Measurements from ENCODE around the gene CENPM.

Gene CENPM

DNA sequence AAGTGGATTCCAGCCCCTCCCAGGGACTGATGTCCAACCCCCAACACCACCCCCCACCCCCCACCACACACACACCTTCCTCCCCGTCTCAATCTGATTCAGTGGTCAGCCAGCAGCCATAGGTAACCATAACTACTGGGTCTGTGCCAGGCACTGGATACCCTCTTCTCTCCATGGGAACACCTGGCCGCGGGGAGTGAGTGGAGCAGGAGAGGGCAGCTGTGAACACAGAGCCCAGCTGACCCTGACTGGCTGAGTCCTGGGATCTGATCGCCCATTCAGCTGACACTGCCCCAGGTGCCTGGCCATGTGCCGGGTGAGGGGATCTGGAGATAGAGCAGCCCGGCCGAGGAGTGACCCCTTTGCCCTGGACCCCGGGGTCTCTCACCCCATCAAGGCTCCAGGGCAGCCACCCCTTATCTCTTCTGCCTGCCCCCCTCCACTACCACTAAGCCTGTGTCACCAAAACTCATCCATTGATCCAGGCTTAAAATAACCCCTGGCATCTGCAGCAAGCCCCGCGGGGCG lies 29.5 kb downstream of the CENPM start:
- H3K9me3 ChIP-seq (ENCODE audit: control insufficient read depth in 1 of 2, low read length in 2 of 2), result no peaks in the 10 kb centered on the region
- no peak overlapping the region for H3K27ac ChIP-seq (ENCODE audit: low read length)
- peaks cover 35% of the 10 kb centered on the region for H3K27me3 ChIP-seq (ENCODE audit: low read depth, low read length)
- H3K4me3 ChIP-seq (ENCODE audit: low read depth in 1 of 2, low read length in 2 of 2), result no peak overlapping the region
- H3K36me3 ChIP-seq (ENCODE audit: control insufficient read depth in 1 of 2, insufficient read depth in 2 of 2, low read length in 2 of 2), result no peaks in the 10 kb centered on the region
- peaks cover 0 to 31% of the 10 kb centered on the region in 2 donors for H3K4me1 ChIP-seq (ENCODE audit: control insufficient read depth in 1 of 2, insufficient read depth in 2 of 2, low read length in 2 of 2)

DNA sequence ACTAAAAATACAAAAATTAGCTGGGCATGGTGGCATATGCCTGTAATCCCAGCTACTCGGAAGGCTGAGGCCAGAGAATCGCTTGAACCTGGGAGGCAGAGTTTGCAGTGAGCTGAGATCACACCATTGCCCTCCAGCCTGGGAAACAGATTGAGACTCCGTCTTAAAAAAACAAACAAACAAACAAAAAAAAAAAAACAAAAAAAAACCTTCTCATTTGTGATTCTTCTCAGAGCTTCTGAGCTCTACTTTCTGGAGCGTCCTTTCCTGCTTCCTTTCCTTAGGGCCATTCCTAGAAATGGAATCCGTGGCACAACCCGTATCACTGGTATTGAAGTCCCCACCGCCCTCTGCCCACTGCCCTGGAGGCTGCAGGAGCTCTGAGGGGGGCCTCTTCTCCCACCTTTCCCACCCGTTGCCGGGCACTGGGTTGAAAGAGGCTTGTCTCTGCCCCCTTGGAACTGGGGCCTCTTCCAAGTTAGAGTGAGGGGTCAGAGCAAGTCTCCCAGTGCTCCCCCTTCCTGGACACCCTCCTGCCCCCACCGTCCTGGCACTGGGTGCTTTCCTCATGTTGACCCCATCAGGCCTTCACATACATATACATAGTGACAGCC lies 30.1 kb downstream of the CENPM start:
- Histone ChIP-seq H3K36me3 (ENCODE audit: control insufficient read depth in 1 of 2, insufficient read depth in 2 of 2, low read length in 2 of 2) (no peaks in the 10 kb centered on the region), H3K9me3 (ENCODE audit: control insufficient read depth in 1 of 2, low read length in 2 of 2) (no peaks in the 10 kb centered on the region), H3K27me3 (ENCODE audit: low read depth, low read length) (peaks cover 41% of the 10 kb centered on the region), H3K4me1 (ENCODE audit: control insufficient read depth in 1 of 2, insufficient read depth in 2 of 2, low read length in 2 of 2) (peaks cover 0 to 31% of the 10 kb centered on the region in 2 donors), H3K4me3 (ENCODE audit: low read depth in 1 of 2, low read length in 2 of 2) (no peak overlapping the region), H3K27ac (ENCODE audit: low read length) (no peak overlapping the region)

DNA sequence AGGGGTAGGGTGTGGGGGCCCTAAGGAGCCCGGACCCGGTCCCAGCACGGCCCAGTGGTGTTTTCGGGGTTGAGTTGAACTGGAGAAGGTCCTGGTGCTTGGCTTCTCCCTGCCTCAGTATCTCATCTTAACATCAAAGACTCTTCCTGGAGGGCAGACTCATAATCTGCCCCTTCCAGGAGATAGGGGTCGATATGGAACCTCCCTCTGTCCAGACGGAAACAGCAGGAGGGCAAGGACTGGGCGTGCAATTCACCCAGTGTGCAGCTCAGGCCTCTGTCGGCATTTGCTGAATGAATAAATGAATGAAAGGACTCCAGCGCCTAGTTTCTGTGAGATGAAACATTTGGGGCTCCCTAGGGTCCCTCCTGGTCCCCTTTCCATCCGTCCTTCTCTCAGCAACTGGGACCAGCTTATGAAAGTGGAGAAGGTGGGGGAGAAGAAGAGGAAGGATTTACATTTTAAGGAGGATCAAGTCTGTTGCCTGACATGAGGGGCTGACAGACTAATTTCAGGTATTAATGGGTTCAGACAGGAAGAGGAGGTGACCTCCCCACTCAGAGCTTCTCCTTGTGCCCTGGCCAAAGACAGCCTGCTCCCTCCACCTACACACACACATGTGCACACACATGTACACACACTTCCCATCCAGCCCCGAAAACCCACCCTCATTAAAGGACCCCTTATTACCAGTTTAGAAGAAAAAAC lies 31.0 kb downstream of the CENPM start:
- H3K27me3 ChIP-seq (ENCODE audit: low read depth, low read length), result peaks cover 50% of the 10 kb centered on the region
- H3K4me1 ChIP-seq (ENCODE audit: control insufficient read depth in 1 of 2, insufficient read depth in 2 of 2, low read length in 2 of 2), result peaks cover 0 to 35% of the 10 kb centered on the region in 2 donors
- H3K9me3 ChIP-seq (ENCODE audit: control insufficient read depth in 1 of 2, low read length in 2 of 2), result no peaks in the 10 kb centered on the region
- no peak overlapping the region for H3K27ac ChIP-seq (ENCODE audit: low read length)
- no peak overlapping the region for H3K4me3 ChIP-seq (ENCODE audit: low read depth in 1 of 2, low read length in 2 of 2)
- H3K36me3 ChIP-seq (ENCODE audit: control insufficient read depth in 1 of 2, insufficient read depth in 2 of 2, low read length in 2 of 2), result no peaks in the 10 kb centered on the region

- H3K27me3 ChIP-seq (ENCODE audit: low read depth, low read length), result peaks cover 57% of the 10 kb centered on the region
- peaks cover 0 to 39% of the 10 kb centered on the region in 2 donors for H3K4me1 ChIP-seq (ENCODE audit: control insufficient read depth in 1 of 2, insufficient read depth in 2 of 2, low read length in 2 of 2)
- H3K36me3 ChIP-seq (ENCODE audit: control insufficient read depth in 1 of 2, insufficient read depth in 2 of 2, low read length in 2 of 2), result no peaks in the 10 kb centered on the region
- H3K27ac ChIP-seq (ENCODE audit: low read length), result no peak within 1 kb of the TSS
- H3K9me3 ChIP-seq (ENCODE audit: control insufficient read depth in 1 of 2, low read length in 2 of 2), result no peaks in the 10 kb centered on the region
- H3K4me3 ChIP-seq (ENCODE audit: low read depth in 1 of 2, low read length in 2 of 2), result peak within 1 kb of the TSS in 1 of 2 donors; percentile 38
Measured at GRCh38 chr22:41915035-41915785, 31.7 kb downstream of the CENPM start, which contains the start of gene SHISA8. Gene SHISA8, minus strand, starts transcription at chr22:41915074. Its CDS starts 407 bp downstream, at chr22:41914667.

DNA sequence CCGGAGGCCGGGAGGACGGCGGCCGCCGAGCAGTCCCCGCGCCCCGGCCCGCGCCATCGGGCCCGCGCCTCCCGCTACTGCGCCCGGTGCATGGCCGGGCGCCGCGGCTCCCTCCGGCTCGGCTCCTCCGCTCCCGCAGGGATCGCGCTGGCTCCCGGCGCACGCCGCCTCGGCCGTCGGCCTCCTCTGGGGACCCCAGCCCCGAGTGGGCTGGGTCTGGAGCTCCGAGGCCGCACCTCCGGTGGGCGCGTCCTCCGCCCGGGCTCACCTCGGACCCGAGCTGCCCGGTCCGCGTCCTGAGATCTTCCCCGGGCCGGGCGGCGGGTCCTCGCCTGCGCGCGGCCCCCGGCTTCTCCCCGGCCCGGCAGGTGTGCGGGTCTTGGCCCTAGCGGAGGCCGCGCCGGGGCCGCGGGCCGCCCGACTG lies 32.3 kb downstream of the CENPM start:
- H3K27ac ChIP-seq (ENCODE audit: low read length), result no peak overlapping the region
- no peaks in the 10 kb centered on the region for H3K36me3 ChIP-seq (ENCODE audit: control insufficient read depth in 1 of 2, insufficient read depth in 2 of 2, low read length in 2 of 2)
- H3K27me3 ChIP-seq (ENCODE audit: low read depth, low read length), result peaks cover 57% of the 10 kb centered on the region
- H3K9me3 ChIP-seq (ENCODE audit: control insufficient read depth in 1 of 2, low read length in 2 of 2), result no peaks in the 10 kb centered on the region
- H3K4me1 ChIP-seq (ENCODE audit: control insufficient read depth in 1 of 2, insufficient read depth in 2 of 2, low read length in 2 of 2), result peaks cover 0 to 39% of the 10 kb centered on the region in 2 donors
- peak overlapping the region in 1 of 2 donors; percentile 38 for H3K4me3 ChIP-seq (ENCODE audit: low read depth in 1 of 2, low read length in 2 of 2)

GRCh38 chr22:41913842-41914534 lies 33.0 kb downstream of the CENPM start:
- Histone ChIP-seq H3K27ac (ENCODE audit: low read length) (no peak overlapping the region), H3K27me3 (ENCODE audit: low read depth, low read length) (peaks cover 58% of the 10 kb centered on the region), H3K9me3 (ENCODE audit: control insufficient read depth in 1 of 2, low read length in 2 of 2) (no peaks in the 10 kb centered on the region), H3K4me1 (ENCODE audit: control insufficient read depth in 1 of 2, insufficient read depth in 2 of 2, low read length in 2 of 2) (peaks cover 0 to 36% of the 10 kb centered on the region in 2 donors), H3K4me3 (ENCODE audit: low read depth in 1 of 2, low read length in 2 of 2) (no peak overlapping the region), H3K36me3 (ENCODE audit: control insufficient read depth in 1 of 2, insufficient read depth in 2 of 2, low read length in 2 of 2) (no peaks in the 10 kb centered on the region)

- Histone ChIP-seq H3K4me3 (ENCODE audit: low read depth in 1 of 2, low read length in 2 of 2) (no peak overlapping the region), H3K27ac (ENCODE audit: low read length) (no peak overlapping the region)
Measured at GRCh38 chr22:41913040-41913719, 33.8 kb downstream of the CENPM start.

GRCh38 chr22:41912338-41913039 lies 34.5 kb downstream of the CENPM start:
- H3K27ac ChIP-seq (ENCODE audit: low read length), result no peak overlapping the region
- H3K27me3 ChIP-seq (ENCODE audit: low read depth, low read length), result peaks cover 57% of the 10 kb centered on the region
- no peaks in the 10 kb centered on the region for H3K36me3 ChIP-seq (ENCODE audit: control insufficient read depth in 1 of 2, insufficient read depth in 2 of 2, low read length in 2 of 2)
- H3K4me3 ChIP-seq (ENCODE audit: low read depth in 1 of 2, low read length in 2 of 2), result no peak overlapping the region
- H3K4me1 ChIP-seq (ENCODE audit: control insufficient read depth in 1 of 2, insufficient read depth in 2 of 2, low read length in 2 of 2), result peaks cover 0 to 30% of the 10 kb centered on the region in 2 donors
- H3K9me3 ChIP-seq (ENCODE audit: control insufficient read depth in 1 of 2, low read length in 2 of 2), result no peaks in the 10 kb centered on the region

More at GRCh38 chr22:41913040-41913719, 33.8 kb downstream of the CENPM start:
- Histone ChIP-seq H3K4me1 (ENCODE audit: control insufficient read depth in 1 of 2, insufficient read depth in 2 of 2, low read length in 2 of 2) (peaks cover 0 to 36% of the 10 kb centered on the region in 2 donors), H3K27me3 (ENCODE audit: low read depth, low read length) (peaks cover 57% of the 10 kb centered on the region), H3K9me3 (ENCODE audit: control insufficient read depth in 1 of 2, low read length in 2 of 2) (no peaks in the 10 kb centered on the region), H3K36me3 (ENCODE audit: control insufficient read depth in 1 of 2, insufficient read depth in 2 of 2, low read length in 2 of 2) (no peaks in the 10 kb centered on the region)

- peaks cover 0 to 30% of the 10 kb centered on the region in 2 donors for H3K4me1 ChIP-seq (ENCODE audit: control insufficient read depth in 1 of 2, insufficient read depth in 2 of 2, low read length in 2 of 2)
- H3K36me3 ChIP-seq (ENCODE audit: control insufficient read depth in 1 of 2, insufficient read depth in 2 of 2, low read length in 2 of 2), result peaks cover 0 to 12% of the 10 kb centered on the region in 2 donors
- no peak overlapping the region for H3K27ac ChIP-seq (ENCODE audit: low read length)
- H3K9me3 ChIP-seq (ENCODE audit: control insufficient read depth in 1 of 2, low read length in 2 of 2), result no peaks in the 10 kb centered on the region
- peak overlapping the region in 1 of 2 donors; percentile 53 for H3K4me3 ChIP-seq (ENCODE audit: low read depth in 1 of 2, low read length in 2 of 2)
- peaks cover 47% of the 10 kb centered on the region for H3K27me3 ChIP-seq (ENCODE audit: low read depth, low read length)
Measured at GRCh38 chr22:41911001-41911611, 35.8 kb downstream of the CENPM start.
